Stimulated activated CD4-positive, alpha-beta T cell treated with anti-CD3 and anti-CD28 coated beads, Interleukin-12 subunit alpha, Interleukin-12 subunit beta, amount 100 ng/mL, for 24 hours (primary cell): ENCODE measurements around the gene OLA1.

ENCODE experiments used
- DNase-seq, 2 experiments: peaks; one replicate each; pipeline ENCODE4 v3.0.0-alpha.2; 2020; ENCODE audit warnings: low read depth in 2 of 2

The OLA1 gene

GRCh38 chr2:174066871-174067270 is 181.5 kb downstream of the OLA1 start:
- DNase-seq = no peak

- no peak for DNase-seq
These were observed 184.7 kb downstream of the OLA1 start for GRCh38 chr2:174063492-174064092.

- no peak for DNase-seq
These were observed 185.4 kb downstream of the OLA1 start for GRCh38 chr2:174062934-174063333.

- no peak for DNase-seq
These were observed 188.5 kb downstream of the OLA1 start for GRCh38 chr2:174059884-174060244.

- no peak for DNase-seq
These were observed 189.0 kb downstream of the OLA1 start for GRCh38 chr2:174059178-174059883.

GRCh38 chr2:174058456-174058855 is 189.9 kb downstream of the OLA1 start:
- DNase-seq = no peak

GRCh38 chr2:174058026-174058425 is 190.3 kb downstream of the OLA1 start:
- no peak for DNase-seq

- DNase-seq = no peak
These were observed 193.4 kb downstream of the OLA1 start for GRCh38 chr2:174054926-174055325.

GRCh38 chr2:174053355-174054151 is 194.8 kb downstream of the OLA1 start:
- no peak for DNase-seq

- no peak for DNase-seq
These were observed 195.8 kb downstream of the OLA1 start for GRCh38 chr2:174052584-174052976.

- no peak for DNase-seq
These were observed 196.4 kb downstream of the OLA1 start for GRCh38 chr2:174051741-174052583.

- no peak for DNase-seq
These were observed 197.3 kb downstream of the OLA1 start for GRCh38 chr2:174051068-174051467.

GRCh38 chr2:174049895-174050294 is 198.4 kb downstream of the OLA1 start:
- DNase-seq = no peak

- no peak for DNase-seq
These were observed 200.1 kb downstream of the OLA1 start for GRCh38 chr2:174048243-174048642.

- DNase-seq = no peak
These were observed 200.6 kb downstream of the OLA1 start for GRCh38 chr2:174047746-174048145.

GRCh38 chr2:174046172-174046571 is 202.2 kb downstream of the OLA1 start:
- no peak for DNase-seq

GRCh38 chr2:174044556-174044955 is 203.8 kb downstream of the OLA1 start:
- DNase-seq = no peak

GRCh38 chr2:174040417-174040701 is 208.0 kb downstream of the OLA1 start:
- no peak for DNase-seq

- peak; percentile 64 to 84 for DNase-seq
These were observed 208.5 kb downstream of the OLA1 start for GRCh38 chr2:174039551-174040416.

- DNase-seq = no peak
These were observed 209.9 kb downstream of the OLA1 start for GRCh38 chr2:174038462-174038861.

GRCh38 chr2:174036825-174037224 is 211.5 kb downstream of the OLA1 start:
- no peak for DNase-seq
